IMR-90 (cell line): ENCODE results near the gene SIPA1L3. TPM values are rescaled to one million over a fixed set of nuclear protein-coding genes. Genes with fewer than 3 reads are reported as not detected.

Experiments
- ATAC-seq: fragments of 200-7000 bp; cut with Tn5 transposase; 2 replicates; pipeline ENCODE4 v1.9.1; 2020; ENCODE audit warnings: low read depth, mild to moderate bottlenecking, moderate library complexity
- BruUV-seq: library from RNA; stranded (reverse); fragments of 400-500 nt; replicated peaks from 2 replicates; lab custom pipeline; 2021; lab: Mats Ljungman, UMichigan
- CTCF ChIA-PET: fragments of 300-600 bp; formaldehyde crosslinking; extraction: SDS; loops from one replicate; lab custom pipeline; 2021; ENCODE audit warnings: antibody characterized with exemption; lab: Yijun Ruan, JAX
- POLR2A ChIA-PET: fragments of 300-600 bp; sonication (Branson Sonifier 250); formaldehyde crosslinking; loops from one replicate; lab custom pipeline; 2022; ENCODE audit warnings: antibody characterized with exemption; ENCODE audit not compliant: unreplicated experiment; lab: Charles Lee
- DNase-seq: peaks from one replicate; pipeline ENCODE4 v3.0.0; 2013
- H2AFZ ChIP-seq: replicated peaks from 2 replicates; pipeline ENCODE3; 2013; ENCODE audit warnings: low read length, mild to moderate bottlenecking; ENCODE audit not compliant: poor library complexity
- H2AK5ac ChIP-seq: 2 replicates; pipeline ENCODE4 v1.6.1; 2013; ENCODE audit warnings: low read depth, low read length, inconsistent platforms
- H2AK9ac ChIP-seq: replicated peaks from 2 replicates; pipeline ENCODE3; 2013; ENCODE audit warnings: mild to moderate bottlenecking, low read depth, low read length, moderate library complexity; ENCODE audit not compliant: poor library complexity
- H2BK120ac ChIP-seq: 2 replicates; pipeline ENCODE4 v1.6.1; 2013; ENCODE audit warnings: low read depth, low read length, inconsistent platforms
- H2BK15ac ChIP-seq: 3 replicates; pipeline ENCODE4 v1.6.1; 2013; ENCODE audit warnings: low read depth, low read length, inconsistent platforms
- H2BK20ac ChIP-seq: 2 replicates; pipeline ENCODE4 v1.6.1; 2013; ENCODE audit warnings: low read depth, mild to moderate bottlenecking, inconsistent platforms, low read length, moderate library complexity
- H2BK5ac ChIP-seq: 2 replicates; pipeline ENCODE4 v1.6.1; 2013; ENCODE audit warnings: mild to moderate bottlenecking, low read depth, low read length, inconsistent platforms; ENCODE audit not compliant: poor library complexity, severe bottlenecking
- H3K14ac ChIP-seq: replicated peaks from 2 replicates; pipeline ENCODE4 v1.6.1; 2013; ENCODE audit warnings: low read depth, low read length, inconsistent platforms
- H3K18ac ChIP-seq: 2 replicates; pipeline ENCODE4 v1.6.1; 2013; ENCODE audit warnings: low read depth, low read length, control low read depth
- H3K23ac ChIP-seq: 2 replicates; pipeline ENCODE4 v1.6.1; 2013; ENCODE audit warnings: low read depth, low read length, inconsistent platforms
- H3K27ac ChIP-seq: 2 replicates; pipeline ENCODE4 v1.5.1; 2013; ENCODE audit warnings: mild to moderate bottlenecking, control low read depth, low read length; ENCODE audit not compliant: insufficient read depth
- H3K27me3 ChIP-seq: 2 replicates; pipeline ENCODE4 v1.6.1; 2013; ENCODE audit warnings: low read length; ENCODE audit not compliant: control insufficient read depth, insufficient read depth
- H3K36me3 ChIP-seq: 2 replicates; pipeline ENCODE4 v1.6.1; 2013; ENCODE audit warnings: low read length, mixed read lengths; ENCODE audit not compliant: control insufficient read depth, insufficient read depth
- H3K4ac ChIP-seq: 2 replicates; pipeline ENCODE4 v1.6.1; 2013; ENCODE audit warnings: low read depth, low read length, inconsistent platforms
- H3K4me1 ChIP-seq: 2 replicates; pipeline ENCODE4 v1.6.1; 2013; ENCODE audit warnings: low read length, mixed read lengths; ENCODE audit not compliant: control insufficient read depth, insufficient read depth
- H3K4me2 ChIP-seq: 2 replicates; pipeline ENCODE4 v1.6.1; 2013; ENCODE audit warnings: low read depth, mild to moderate bottlenecking, control low read depth, low read length, moderate library complexity
- H3K4me3 ChIP-seq: 2 replicates; pipeline ENCODE4 v1.5.1; 2013; ENCODE audit warnings: low read depth, mild to moderate bottlenecking, control low read depth, low read length, moderate library complexity; ENCODE audit not compliant: insufficient read depth
- H3K56ac ChIP-seq: 2 replicates; pipeline ENCODE4 v1.6.1; 2013; ENCODE audit warnings: low read length, inconsistent platforms; ENCODE audit not compliant: insufficient read depth; ENCODE audit errors: extremely low read depth
- H3K79me1 ChIP-seq, 2 experiments: 2 replicates each; pipeline ENCODE4 v1.6.1; 2013; ENCODE audit warnings: low read length in 2 of 2, inconsistent platforms in 1 of 2, low read depth in 1 of 2
- H3K9ac ChIP-seq: 2 replicates; pipeline ENCODE4 v1.6.1; 2013; ENCODE audit warnings: low read depth, low read length, control low read depth
- H3K9me1 ChIP-seq: 2 replicates; pipeline ENCODE4 v1.6.1; 2013; ENCODE audit warnings: low read length, inconsistent platforms; ENCODE audit not compliant: insufficient read depth
- H3K9me3 ChIP-seq: 2 replicates; pipeline ENCODE4 v1.6.1; 2013; ENCODE audit warnings: low read length; ENCODE audit not compliant: control insufficient read depth, insufficient read depth
- H4K20me1 ChIP-seq: 2 replicates; pipeline ENCODE4 v1.6.1; 2013; ENCODE audit warnings: low read length, inconsistent platforms; ENCODE audit not compliant: insufficient read depth
- H4K5ac ChIP-seq: 2 replicates; pipeline ENCODE4 v1.6.1; 2013; ENCODE audit warnings: mild to moderate bottlenecking, low read depth, low read length, control low read depth
- H4K8ac ChIP-seq, 2 experiments: 2 replicates each; pipeline ENCODE4 v1.6.1; 2013; ENCODE audit warnings: low read depth in 2 of 2, low read length in 2 of 2, control low read depth in 1 of 2, inconsistent platforms in 1 of 2
- H4K91ac ChIP-seq: 2 replicates; pipeline ENCODE4 v1.6.1; 2013; ENCODE audit warnings: low read depth, low read length, inconsistent platforms; ENCODE audit not compliant: insufficient read depth
- CHD1 ChIP-seq: IDR thresholded peaks from 2 replicates; pipeline ENCODE4 v1.6.1; 2012; ENCODE audit warnings: low read depth, low read length, improper control_type of control experiment
- MXI1 ChIP-seq: IDR thresholded peaks from 2 replicates; pipeline ENCODE4 v1.6.1; 2012; ENCODE audit warnings: low read depth, mild to moderate bottlenecking, low read length, moderate library complexity, borderline replicate concordance
- NFE2L2 ChIP-seq: fragments of 150-350 bp; IDR thresholded peaks from 2 replicates; pipeline ENCODE4 v1.6.1; 2016; ENCODE audit warnings: low read depth, mild to moderate bottlenecking, low read length
- WGBS, 2 experiments: methylation state at CpG; one replicate each; pipeline versions ENCODE4 v1.1.5 to v1.1.7; 2013; ENCODE audit warnings: missing lambda C conversion rate in 2 of 2; ENCODE audit not compliant: insufficient read length in 1 of 2; ENCODE audit errors: extremely low coverage in 2 of 2; 5-methylcytosine and 5-hydroxymethylcytosine counted together
- dilution Hi-C: fragments of 300-500 bp; cut with HindIII; formaldehyde crosslinking; loops from one replicate; pipeline ENCODE4 v1.14.3; 2018; ENCODE audit warnings: low sequenced_read_pairs; ENCODE audit not compliant: unreplicated experiment
- in situ Hi-C: fragments of 300-500 bp; cut with MboI; formaldehyde crosslinking; loops from 3 replicates; pipeline ENCODE4 v1.14.3; 2019; ENCODE audit warnings: low sequenced_read_pairs, inconsistent platforms, mixed read lengths
- intact Hi-C: fragments of 100-400 bp; cut with micrococcal nuclease; formaldehyde crosslinking; loops from 2 replicates; pipeline ENCODE4 v1.10.0; 2022
- polyA plus RNA-seq, 3 experiments: library from polyadenylated mRNA; depleted of rRNA; stranded (reverse); fragments of >200 nt; gene quantifications; 2 replicates each; pipeline ENCODE4 v1.2.3, GENCODE V29; 2012; ENCODE audit warnings: low replicate concordance in 1 of 3
- total RNA-seq: library from RNA; depleted of rRNA; stranded (reverse); fragments of >200 nt; gene quantifications from 2 replicates; pipeline ENCODE4 v1.2.3, GENCODE V29; 2012

The SIPA1L3 gene
- total and polyA plus RNA-seq, 2 of the 4 experiments (the other 2 are of a cell fraction), result 4.1 to 9.4 TPM

- Histone ChIP-seq H3K4me3 (no peak overlapping the region), H4K5ac (no peak overlapping the region), H3K36me3 (no peaks in the 10 kb centered on the region; the same call in 1 of the 2 replicates), H3K27me3 (no peaks in the 10 kb centered on the region), H3K9me3 (peaks cover 7% of the 10 kb centered on the region; the same call in 1 of the 2 replicates), H4K91ac (no peak overlapping the region), H2AK9ac (no peak overlapping the region), H3K14ac (no peak overlapping the region), H2AK5ac (no peak overlapping the region), H3K79me1 (peaks cover 25 to 64% of the 10 kb centered on the region in 2 experiments), H2AFZ (no peak overlapping the region), H3K27ac (no peak overlapping the region), H2BK15ac (no peak overlapping the region), H3K4me1 (peaks cover 5% of the 10 kb centered on the region), H4K8ac (no peak overlapping the region), H3K18ac (no peak overlapping the region; the same call in 1 of the 2 replicates), H3K56ac (no peak overlapping the region), H2BK5ac (no peak overlapping the region), H3K9me1 (peaks cover 4% of the 10 kb centered on the region; the same call in 1 of the 2 replicates), H4K20me1 (peaks cover 3% of the 10 kb centered on the region; the same call in 1 of the 2 replicates), H3K4me2 (no peak overlapping the region), H3K23ac (no peak overlapping the region), H2BK20ac (no peak overlapping the region), H2BK120ac (no peak overlapping the region), H3K9ac (no peak overlapping the region), H3K4ac (no peak overlapping the region)
- ChIA-PET POLR2A (interaction anchor here (0.6 kb wide), 1 partner anchor 178 kb away, joined by 3 read pairs; the partner anchor contains the start of gene ZNF573), CTCF (interaction anchor here (0.6 kb wide), 1 partner anchor 507 kb away, joined by 3 read pairs; no protein-coding TSS in a partner anchor)
- in situ Hi-C loops, result no loop called here
- ATAC-seq, result no peak
- dilution Hi-C loops, result no loop called here
- TF ChIP-seq MXI1 (no peak), NFE2L2 (no peak), CHD1 (no peak)
- no TSS peak for BruUV-seq
- WGBS, 2 experiments, result no CpG with 5 or more reads among the region's 1 CpG
- intact Hi-C loops, result no loop called here
- DNase-seq, result no peak
These were observed 50.2 kb downstream of the SIPA1L3 start for GRCh38 chr19:37957176-37957575.
